ENCODE data around the gene FARSB.

FARSB gene

DNA sequence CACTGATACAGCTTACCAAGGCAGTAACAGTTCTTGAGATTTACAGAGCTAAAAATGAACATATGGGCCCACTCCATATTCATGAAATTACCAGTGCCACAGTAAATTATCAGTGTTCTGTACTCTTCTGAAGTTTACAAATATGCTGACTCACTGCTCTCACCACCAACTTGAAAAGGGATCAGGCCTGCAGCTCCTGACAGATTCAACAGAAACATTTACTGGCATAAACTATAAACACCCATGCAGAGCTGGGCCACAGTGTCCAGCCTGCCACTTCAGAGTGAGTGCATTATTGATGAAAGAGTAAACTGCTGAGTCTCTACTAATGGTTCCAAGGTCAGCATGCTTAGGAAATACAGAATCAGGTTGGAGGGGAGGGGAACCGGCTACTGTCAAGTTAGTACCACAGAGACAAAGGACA is 83.1 kb downstream of the FARSB start:
- H3K4me3 ChIP-seq (ENCODE audit: low read depth, low read length) = no peak overlapping the region

DNA sequence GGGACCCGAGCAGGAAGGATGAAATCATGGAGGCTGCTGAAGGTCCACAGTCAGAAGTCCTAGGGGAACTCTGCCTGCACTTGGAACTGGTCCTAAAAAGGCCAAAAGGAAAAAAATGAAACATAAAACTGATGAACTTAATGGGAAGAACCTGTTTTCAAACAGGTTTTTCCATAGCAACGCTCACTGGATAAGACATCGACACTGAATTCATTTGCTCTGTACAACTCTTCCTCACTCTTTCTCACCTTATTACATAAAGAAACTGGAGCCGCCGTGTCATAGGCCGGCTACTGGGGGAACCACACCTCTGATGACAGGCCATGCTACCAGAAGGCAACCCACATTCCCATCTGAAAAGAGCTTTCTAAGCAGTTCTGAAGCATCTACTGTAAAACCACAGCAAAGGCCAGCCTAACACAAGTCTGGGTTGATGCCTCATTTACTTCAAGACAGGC is 83.6 kb downstream of the FARSB start:
- no peak overlapping the region for H3K4me3 ChIP-seq (ENCODE audit: low read depth, low read length)
- TF ChIP-seq, protein P1, sequence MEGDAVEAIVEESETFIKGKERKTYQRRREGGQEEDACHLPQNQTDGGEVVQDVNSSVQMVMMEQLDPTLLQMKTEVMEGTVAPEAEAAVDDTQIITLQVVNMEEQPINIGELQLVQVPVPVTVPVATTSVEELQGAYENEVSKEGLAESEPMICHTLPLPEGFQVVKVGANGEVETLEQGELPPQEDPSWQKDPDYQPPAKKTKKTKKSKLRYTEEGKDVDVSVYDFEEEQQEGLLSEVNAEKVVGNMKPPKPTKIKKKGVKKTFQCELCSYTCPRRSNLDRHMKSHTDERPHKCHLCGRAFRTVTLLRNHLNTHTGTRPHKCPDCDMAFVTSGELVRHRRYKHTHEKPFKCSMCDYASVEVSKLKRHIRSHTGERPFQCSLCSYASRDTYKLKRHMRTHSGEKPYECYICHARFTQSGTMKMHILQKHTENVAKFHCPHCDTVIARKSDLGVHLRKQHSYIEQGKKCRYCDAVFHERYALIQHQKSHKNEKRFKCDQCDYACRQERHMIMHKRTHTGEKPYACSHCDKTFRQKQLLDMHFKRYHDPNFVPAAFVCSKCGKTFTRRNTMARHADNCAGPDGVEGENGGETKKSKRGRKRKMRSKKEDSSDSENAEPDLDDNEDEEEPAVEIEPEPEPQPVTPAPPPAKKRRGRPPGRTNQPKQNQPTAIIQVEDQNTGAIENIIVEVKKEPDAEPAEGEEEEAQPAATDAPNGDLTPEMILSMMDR (IDR thresholded peaks at IDR 0.05; ENCODE audit: low read depth, low read length) = no peak

More for the DNA sequence above, 83.1 kb downstream of the FARSB start:
- TF ChIP-seq, protein P1 (IDR thresholded peaks at IDR 0.05; ENCODE audit: low read depth, low read length) = no peak

DNA sequence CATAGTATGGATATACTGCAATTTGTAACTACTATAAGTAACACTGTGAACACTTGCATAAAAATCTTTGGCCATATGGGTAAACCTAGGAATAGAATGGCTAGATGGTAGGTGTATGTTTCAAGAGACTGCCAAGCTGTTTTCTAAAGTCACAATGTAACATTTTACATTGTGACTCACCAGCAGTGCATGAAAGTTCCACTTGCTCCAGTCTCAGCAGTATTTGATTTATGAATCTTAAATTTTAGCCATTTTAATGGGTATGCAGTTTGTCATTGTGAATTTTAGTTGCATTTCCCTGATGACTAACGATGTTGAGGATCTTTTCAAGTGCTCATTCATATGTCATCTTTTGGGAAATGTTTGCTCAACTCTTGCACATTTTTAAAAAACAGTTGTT is 86.1 kb downstream of the FARSB start:
- TF ChIP-seq, protein P1 (IDR thresholded peaks at IDR 0.05; ENCODE audit: low read depth, low read length) = no peak
- H3K4me3 ChIP-seq (ENCODE audit: low read depth, low read length) = no peak overlapping the region

DNA sequence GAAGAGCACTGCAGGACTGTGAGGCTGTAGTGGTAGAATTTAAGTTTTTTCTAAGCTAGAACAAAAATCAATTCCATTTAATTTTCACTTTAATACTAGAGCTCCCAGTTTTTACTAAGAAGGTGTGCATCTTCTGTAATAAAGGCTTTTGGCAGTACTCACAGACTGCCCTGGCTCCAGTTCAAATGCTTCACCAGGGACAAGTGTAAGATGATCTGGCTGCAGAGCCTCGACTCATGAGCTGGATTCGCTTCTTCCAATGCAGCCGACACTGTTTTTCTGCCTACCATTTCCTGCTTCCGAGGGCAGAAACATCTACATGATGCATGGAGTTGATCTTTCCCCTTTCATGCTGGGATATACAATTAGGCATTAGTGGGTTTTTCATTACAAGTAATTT is 87.0 kb downstream of the FARSB start:
- TF ChIP-seq, protein P1 (IDR thresholded peaks at IDR 0.05; ENCODE audit: low read depth, low read length) = no peak
- no peak overlapping the region for H3K4me3 ChIP-seq (ENCODE audit: low read depth, low read length)

DNA sequence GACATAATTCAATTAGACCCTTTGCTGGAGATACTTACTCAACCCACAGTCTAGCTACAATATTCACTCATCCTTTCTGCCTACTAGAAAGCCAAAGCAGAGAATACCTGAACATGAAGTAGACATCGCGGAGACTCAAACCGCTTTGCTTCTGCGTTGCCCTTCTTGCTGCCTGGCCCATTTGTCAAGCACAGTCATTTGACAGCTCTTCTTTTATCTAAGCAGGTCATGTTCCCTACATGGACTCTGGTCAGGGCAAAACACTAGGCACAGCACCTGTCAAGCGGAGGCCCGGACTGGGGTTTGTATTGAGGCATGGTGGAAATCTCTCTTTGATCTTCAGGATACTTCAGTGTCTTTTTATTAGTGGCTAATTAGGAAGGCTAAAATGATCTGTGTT is 89.7 kb downstream of the FARSB start:
- TF ChIP-seq, protein P1 (IDR thresholded peaks at IDR 0.05; ENCODE audit: low read depth, low read length) = no peak
- H3K4me3 ChIP-seq (ENCODE audit: low read depth, low read length) = no peak overlapping the region

DNA sequence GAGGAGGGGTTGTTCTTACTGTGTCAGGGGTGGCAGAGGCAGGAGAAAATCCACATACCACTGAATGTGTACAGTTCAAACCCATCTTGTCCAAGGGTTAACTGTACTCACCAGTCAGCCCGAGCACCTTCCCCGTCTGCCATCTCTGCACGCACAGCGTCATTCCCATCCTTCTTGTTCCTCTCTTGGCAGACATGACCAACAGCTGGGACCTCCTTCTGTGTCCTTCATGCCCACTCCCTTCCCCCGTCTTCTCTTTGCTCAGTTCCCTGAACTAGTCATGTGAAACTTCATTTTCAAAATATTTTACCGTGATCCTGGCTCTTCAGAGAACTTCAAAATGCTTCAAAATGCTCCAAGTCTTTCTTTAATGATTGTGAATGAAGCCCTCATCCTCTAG is 92.0 kb downstream of the FARSB start:
- TF ChIP-seq, protein P1 (IDR thresholded peaks at IDR 0.05; ENCODE audit: low read depth, low read length) = no peak
- no peak overlapping the region for H3K4me3 ChIP-seq (ENCODE audit: low read depth, low read length)

DNA sequence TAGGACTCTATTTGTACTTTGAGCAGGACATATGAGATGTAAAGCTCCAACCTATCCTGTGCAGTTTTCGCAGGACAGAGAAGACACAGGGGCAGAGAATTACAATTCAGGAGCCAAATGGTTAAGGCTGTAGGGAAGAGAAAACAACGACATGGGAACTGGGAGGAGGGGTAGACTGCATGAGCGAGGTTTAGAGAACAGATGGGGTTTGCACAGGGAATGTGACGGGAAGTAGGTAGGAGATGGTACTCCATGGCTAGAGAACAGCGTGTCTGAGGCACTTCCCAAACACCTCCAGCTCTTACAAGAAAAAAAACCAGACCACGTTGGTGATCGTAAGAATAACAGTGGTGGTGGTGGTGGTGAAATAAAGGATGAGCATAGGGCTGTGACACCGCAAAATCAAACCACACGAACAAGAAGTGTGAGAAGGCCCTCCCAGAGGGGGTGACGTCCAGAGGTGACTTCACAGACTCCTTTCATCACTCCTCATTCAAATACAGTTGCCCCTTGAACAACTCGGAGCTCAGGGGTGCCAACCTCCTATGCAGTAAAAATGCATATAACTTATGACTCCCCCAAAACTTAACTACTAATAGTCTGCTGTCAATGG is 92.7 kb downstream of the FARSB start:
- H3K4me3 ChIP-seq (ENCODE audit: low read depth, low read length) = no peak overlapping the region
- TF ChIP-seq, protein P1 (IDR thresholded peaks at IDR 0.05; ENCODE audit: low read depth, low read length) = no peak

All from WI38 (cell line).